ENCODE results near the gene RHPN2.

DNA sequence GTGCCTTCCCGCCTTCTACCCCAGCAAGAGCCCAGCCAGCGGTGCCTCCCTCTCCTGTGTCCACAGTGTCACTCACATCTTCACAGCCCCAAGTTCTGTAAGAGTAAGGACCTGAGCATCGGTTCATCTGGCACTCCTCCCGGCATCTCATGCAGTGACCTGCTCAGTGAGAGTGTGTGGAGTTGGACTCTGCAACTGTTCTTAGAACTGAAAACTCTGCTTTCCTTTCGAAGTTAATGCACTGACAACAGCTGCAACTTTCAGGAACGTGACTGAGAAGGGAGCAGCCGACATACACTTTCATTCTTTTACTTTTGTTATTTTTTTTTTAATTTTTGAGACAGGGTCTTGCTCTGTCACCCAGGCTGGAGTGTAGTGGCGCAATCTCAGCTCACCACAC is 134.1 kb downstream of the RHPN2 start:
- TF ChIP-seq, protein P1, sequence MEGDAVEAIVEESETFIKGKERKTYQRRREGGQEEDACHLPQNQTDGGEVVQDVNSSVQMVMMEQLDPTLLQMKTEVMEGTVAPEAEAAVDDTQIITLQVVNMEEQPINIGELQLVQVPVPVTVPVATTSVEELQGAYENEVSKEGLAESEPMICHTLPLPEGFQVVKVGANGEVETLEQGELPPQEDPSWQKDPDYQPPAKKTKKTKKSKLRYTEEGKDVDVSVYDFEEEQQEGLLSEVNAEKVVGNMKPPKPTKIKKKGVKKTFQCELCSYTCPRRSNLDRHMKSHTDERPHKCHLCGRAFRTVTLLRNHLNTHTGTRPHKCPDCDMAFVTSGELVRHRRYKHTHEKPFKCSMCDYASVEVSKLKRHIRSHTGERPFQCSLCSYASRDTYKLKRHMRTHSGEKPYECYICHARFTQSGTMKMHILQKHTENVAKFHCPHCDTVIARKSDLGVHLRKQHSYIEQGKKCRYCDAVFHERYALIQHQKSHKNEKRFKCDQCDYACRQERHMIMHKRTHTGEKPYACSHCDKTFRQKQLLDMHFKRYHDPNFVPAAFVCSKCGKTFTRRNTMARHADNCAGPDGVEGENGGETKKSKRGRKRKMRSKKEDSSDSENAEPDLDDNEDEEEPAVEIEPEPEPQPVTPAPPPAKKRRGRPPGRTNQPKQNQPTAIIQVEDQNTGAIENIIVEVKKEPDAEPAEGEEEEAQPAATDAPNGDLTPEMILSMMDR (IDR thresholded peaks at IDR 0.05) = no peak
- TF ChIP-seq POLR2A (IDR thresholded peaks at IDR 0.05) = no peak
- TF ChIP-seq EP300 (IDR thresholded peaks at IDR 0.05) = no peak
